IMR-90 (cell line): ENCODE measurements around the gene ZNF567. TPM values are rescaled to one million over a fixed set of nuclear protein-coding genes. Genes with fewer than 3 reads are reported as not detected.

Source experiments
- ATAC-seq: fragments of 200-7000 bp; cut with Tn5 transposase; 2 replicates; pipeline ENCODE4 v1.9.1; 2020; ENCODE audit warnings: low read depth, mild to moderate bottlenecking, moderate library complexity
- BruUV-seq: library from RNA; stranded (reverse); fragments of 400-500 nt; replicated peaks from 2 replicates; lab custom pipeline; 2021; lab: Mats Ljungman, UMichigan
- CTCF ChIA-PET: fragments of 300-600 bp; formaldehyde crosslinking; extraction: SDS; loops from one replicate; lab custom pipeline; 2021; ENCODE audit warnings: antibody characterized with exemption; lab: Yijun Ruan, JAX
- POLR2A ChIA-PET: fragments of 300-600 bp; sonication (Branson Sonifier 250); formaldehyde crosslinking; loops from one replicate; lab custom pipeline; 2022; ENCODE audit warnings: antibody characterized with exemption; ENCODE audit not compliant: unreplicated experiment; lab: Charles Lee
- DNase-seq: peaks from one replicate; pipeline ENCODE4 v3.0.0; 2013
- H2AFZ ChIP-seq: replicated peaks from 2 replicates; pipeline ENCODE3; 2013; ENCODE audit warnings: low read length, mild to moderate bottlenecking; ENCODE audit not compliant: poor library complexity
- H2AK5ac ChIP-seq: 2 replicates; pipeline ENCODE4 v1.6.1; 2013; ENCODE audit warnings: low read depth, low read length, inconsistent platforms
- H2AK9ac ChIP-seq: replicated peaks from 2 replicates; pipeline ENCODE3; 2013; ENCODE audit warnings: mild to moderate bottlenecking, low read depth, low read length, moderate library complexity; ENCODE audit not compliant: poor library complexity
- H2BK120ac ChIP-seq: 2 replicates; pipeline ENCODE4 v1.6.1; 2013; ENCODE audit warnings: low read depth, low read length, inconsistent platforms
- H2BK15ac ChIP-seq: 3 replicates; pipeline ENCODE4 v1.6.1; 2013; ENCODE audit warnings: low read depth, low read length, inconsistent platforms
- H2BK20ac ChIP-seq: 2 replicates; pipeline ENCODE4 v1.6.1; 2013; ENCODE audit warnings: low read depth, mild to moderate bottlenecking, inconsistent platforms, low read length, moderate library complexity
- H2BK5ac ChIP-seq: 2 replicates; pipeline ENCODE4 v1.6.1; 2013; ENCODE audit warnings: mild to moderate bottlenecking, low read depth, low read length, inconsistent platforms; ENCODE audit not compliant: poor library complexity, severe bottlenecking
- H3K14ac ChIP-seq: replicated peaks from 2 replicates; pipeline ENCODE4 v1.6.1; 2013; ENCODE audit warnings: low read depth, low read length, inconsistent platforms
- H3K18ac ChIP-seq: 2 replicates; pipeline ENCODE4 v1.6.1; 2013; ENCODE audit warnings: low read depth, low read length, control low read depth
- H3K23ac ChIP-seq: 2 replicates; pipeline ENCODE4 v1.6.1; 2013; ENCODE audit warnings: low read depth, low read length, inconsistent platforms
- H3K27ac ChIP-seq: 2 replicates; pipeline ENCODE4 v1.5.1; 2013; ENCODE audit warnings: mild to moderate bottlenecking, control low read depth, low read length; ENCODE audit not compliant: insufficient read depth
- H3K27me3 ChIP-seq: 2 replicates; pipeline ENCODE4 v1.6.1; 2013; ENCODE audit warnings: low read length; ENCODE audit not compliant: control insufficient read depth, insufficient read depth
- H3K36me3 ChIP-seq: 2 replicates; pipeline ENCODE4 v1.6.1; 2013; ENCODE audit warnings: low read length, mixed read lengths; ENCODE audit not compliant: control insufficient read depth, insufficient read depth
- H3K4ac ChIP-seq: 2 replicates; pipeline ENCODE4 v1.6.1; 2013; ENCODE audit warnings: low read depth, low read length, inconsistent platforms
- H3K4me1 ChIP-seq: 2 replicates; pipeline ENCODE4 v1.6.1; 2013; ENCODE audit warnings: low read length, mixed read lengths; ENCODE audit not compliant: control insufficient read depth, insufficient read depth
- H3K4me2 ChIP-seq: 2 replicates; pipeline ENCODE4 v1.6.1; 2013; ENCODE audit warnings: low read depth, mild to moderate bottlenecking, control low read depth, low read length, moderate library complexity
- H3K4me3 ChIP-seq: 2 replicates; pipeline ENCODE4 v1.5.1; 2013; ENCODE audit warnings: low read depth, mild to moderate bottlenecking, control low read depth, low read length, moderate library complexity; ENCODE audit not compliant: insufficient read depth
- H3K56ac ChIP-seq: 2 replicates; pipeline ENCODE4 v1.6.1; 2013; ENCODE audit warnings: low read length, inconsistent platforms; ENCODE audit not compliant: insufficient read depth; ENCODE audit errors: extremely low read depth
- H3K79me1 ChIP-seq, 2 experiments: 2 replicates each; pipeline ENCODE4 v1.6.1; 2013; ENCODE audit warnings: low read length in 2 of 2, inconsistent platforms in 1 of 2, low read depth in 1 of 2
- H3K9ac ChIP-seq: 2 replicates; pipeline ENCODE4 v1.6.1; 2013; ENCODE audit warnings: low read depth, low read length, control low read depth
- H3K9me1 ChIP-seq: 2 replicates; pipeline ENCODE4 v1.6.1; 2013; ENCODE audit warnings: low read length, inconsistent platforms; ENCODE audit not compliant: insufficient read depth
- H3K9me3 ChIP-seq: 2 replicates; pipeline ENCODE4 v1.6.1; 2013; ENCODE audit warnings: low read length; ENCODE audit not compliant: control insufficient read depth, insufficient read depth
- H4K20me1 ChIP-seq: 2 replicates; pipeline ENCODE4 v1.6.1; 2013; ENCODE audit warnings: low read length, inconsistent platforms; ENCODE audit not compliant: insufficient read depth
- H4K5ac ChIP-seq: 2 replicates; pipeline ENCODE4 v1.6.1; 2013; ENCODE audit warnings: mild to moderate bottlenecking, low read depth, low read length, control low read depth
- H4K8ac ChIP-seq, 2 experiments: 2 replicates each; pipeline ENCODE4 v1.6.1; 2013; ENCODE audit warnings: low read depth in 2 of 2, low read length in 2 of 2, control low read depth in 1 of 2, inconsistent platforms in 1 of 2
- H4K91ac ChIP-seq: 2 replicates; pipeline ENCODE4 v1.6.1; 2013; ENCODE audit warnings: low read depth, low read length, inconsistent platforms; ENCODE audit not compliant: insufficient read depth
- CEBPB ChIP-seq: IDR thresholded peaks from 2 replicates; pipeline ENCODE4 v1.6.1; 2012; ENCODE audit warnings: low read depth, low read length, improper control_type of control experiment
- CHD1 ChIP-seq: IDR thresholded peaks from 2 replicates; pipeline ENCODE4 v1.6.1; 2012; ENCODE audit warnings: low read depth, low read length, improper control_type of control experiment
- MXI1 ChIP-seq: IDR thresholded peaks from 2 replicates; pipeline ENCODE4 v1.6.1; 2012; ENCODE audit warnings: low read depth, mild to moderate bottlenecking, low read length, moderate library complexity, borderline replicate concordance
- NFE2L2 ChIP-seq: fragments of 150-350 bp; IDR thresholded peaks from 2 replicates; pipeline ENCODE4 v1.6.1; 2016; ENCODE audit warnings: low read depth, mild to moderate bottlenecking, low read length
- POLR2A ChIP-seq: IDR thresholded peaks from 2 replicates; pipeline ENCODE4 v1.6.1; 2012; ENCODE audit warnings: mild to moderate bottlenecking, low read depth, low read length
- RCOR1 ChIP-seq: IDR thresholded peaks from 2 replicates; pipeline ENCODE4 v1.6.1; 2012; ENCODE audit warnings: mild to moderate bottlenecking, low read length, improper control_type of control experiment; ENCODE audit not compliant: insufficient replicate concordance
- SMC3 ChIP-seq: fragments of 150-350 bp; IDR thresholded peaks from 2 replicates; pipeline ENCODE4 v1.6.1; 2016; ENCODE audit warnings: low read depth, mild to moderate bottlenecking, antibody characterized with exemption, low read length, moderate library complexity
- WGBS, 2 experiments: methylation state at CpG; one replicate each; pipeline versions ENCODE4 v1.1.5 to v1.1.7; 2013; ENCODE audit warnings: missing lambda C conversion rate in 2 of 2; ENCODE audit not compliant: insufficient read length in 1 of 2; ENCODE audit errors: extremely low coverage in 2 of 2; 5-methylcytosine and 5-hydroxymethylcytosine counted together
- dilution Hi-C: fragments of 300-500 bp; cut with HindIII; formaldehyde crosslinking; loops from one replicate; pipeline ENCODE4 v1.14.3; 2018; ENCODE audit warnings: low sequenced_read_pairs; ENCODE audit not compliant: unreplicated experiment
- in situ Hi-C: fragments of 300-500 bp; cut with MboI; formaldehyde crosslinking; loops from 3 replicates; pipeline ENCODE4 v1.14.3; 2019; ENCODE audit warnings: low sequenced_read_pairs, inconsistent platforms, mixed read lengths
- intact Hi-C: fragments of 100-400 bp; cut with micrococcal nuclease; formaldehyde crosslinking; loops from 2 replicates; pipeline ENCODE4 v1.10.0; 2022
- polyA plus RNA-seq, 3 experiments: library from polyadenylated mRNA; depleted of rRNA; stranded (reverse); fragments of >200 nt; gene quantifications; 2 replicates each; pipeline ENCODE4 v1.2.3, GENCODE V29; 2012; ENCODE audit warnings: low replicate concordance in 1 of 3
- total RNA-seq: library from RNA; depleted of rRNA; stranded (reverse); fragments of >200 nt; gene quantifications from 2 replicates; pipeline ENCODE4 v1.2.3, GENCODE V29; 2012
- TF ChIP-seq, protein P1 (sequence below): fragments of 150-350 bp; IDR thresholded peaks from 2 replicates; pipeline ENCODE4 v1.6.1; 2017; ENCODE audit warnings: mild to moderate bottlenecking, antibody characterized with exemption, low read length, low read depth

The ZNF567 gene
- total and polyA plus RNA-seq, 2 of the 4 experiments (the other 2 are of a cell fraction), result 3.4 to 6.1 TPM

GRCh38 chr19:36672368-36672767 lies 15.0 kb upstream of the ZNF567 start:
- Histone ChIP-seq H4K8ac (no peak overlapping the region), H3K56ac (no peak overlapping the region), H2AFZ (no peak overlapping the region), H2BK5ac (no peak overlapping the region), H3K4me2 (no peak overlapping the region), H3K9ac (no peak overlapping the region), H4K5ac (no peak overlapping the region), H4K20me1 (no peaks in the 10 kb centered on the region), H3K18ac (no peak overlapping the region), H3K27me3 (no peaks in the 10 kb centered on the region), H2AK9ac (no peak overlapping the region), H2BK15ac (no peak overlapping the region), H3K4me3 (no peak overlapping the region), H2AK5ac (no peak overlapping the region), H2BK20ac (no peak overlapping the region), H3K9me1 (no peaks in the 10 kb centered on the region), H3K27ac (no peak overlapping the region), H3K4ac (no peak overlapping the region), H3K14ac (no peak overlapping the region), H3K9me3 (peaks cover 17% of the 10 kb centered on the region), H2BK120ac (no peak overlapping the region), H3K4me1 (no peaks in the 10 kb centered on the region), H4K91ac (no peak overlapping the region), H3K79me1 (peaks cover 6 to 15% of the 10 kb centered on the region in 2 experiments; a peak in 3 of 4 replicates), H3K23ac (no peak overlapping the region), H3K36me3 (peaks cover 3% of the 10 kb centered on the region)
- ATAC-seq (no peak), DNase-seq (no peak)
- intact Hi-C loops, result no loop called here
- no CpG with 5 or more reads among the region's 1 CpG for WGBS, 2 experiments
- in situ Hi-C loops, result no loop called here
- dilution Hi-C loops, result no loop called here
- TF ChIP-seq RCOR1 (no peak), CHD1 (no peak), NFE2L2 (no peak), SMC3 (no peak), CEBPB (no peak), MXI1 (no peak), POLR2A (no peak)
- TF ChIP-seq, protein P1, sequence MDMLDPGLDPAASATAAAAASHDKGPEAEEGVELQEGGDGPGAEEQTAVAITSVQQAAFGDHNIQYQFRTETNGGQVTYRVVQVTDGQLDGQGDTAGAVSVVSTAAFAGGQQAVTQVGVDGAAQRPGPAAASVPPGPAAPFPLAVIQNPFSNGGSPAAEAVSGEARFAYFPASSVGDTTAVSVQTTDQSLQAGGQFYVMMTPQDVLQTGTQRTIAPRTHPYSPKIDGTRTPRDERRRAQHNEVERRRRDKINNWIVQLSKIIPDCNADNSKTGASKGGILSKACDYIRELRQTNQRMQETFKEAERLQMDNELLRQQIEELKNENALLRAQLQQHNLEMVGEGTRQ, result no peak
- ChIA-PET CTCF (no interaction called here), POLR2A (no interaction called here)
- no TSS peak for BruUV-seq
